CD4-positive, alpha-beta T cell (primary cell): ENCODE results near the gene PDIA4. TPM values are rescaled to one million over a fixed set of nuclear protein-coding genes. Genes with fewer than 3 reads are reported as not detected.
A peak's percentile ranks its signal among the peaks of the same experiment; 100 is the strongest.

Source experiments
- ATAC-seq: fragments of 200-7000 bp; cut with Tn5 transposase; one replicate; pipeline ENCODE4 v1.10.0; 2022; ENCODE audit warnings: mild to moderate bottlenecking; ENCODE audit not compliant: poor library complexity
- CTCF ChIA-PET: fragments of 350-600 bp; sonication (Branson Sonifier 250); formaldehyde crosslinking; loops from one replicate; lab custom pipeline; 2021; ENCODE audit warnings: antibody characterized with exemption, inconsistent platforms; lab: Charles Lee
- POLR2A ChIA-PET: fragments of 350-600 bp; sonication (Branson Sonifier 250); formaldehyde crosslinking; loops from one replicate; lab custom pipeline; 2021; ENCODE audit warnings: antibody characterized with exemption, inconsistent platforms; lab: Charles Lee
- DNase-seq, 14 experiments: peaks; one replicate each; pipeline ENCODE4 v3.0.0-alpha.2; 2013 to 2020; ENCODE audit warnings: mixed read lengths in 2 of 14
- H3K27ac ChIP-seq, 2 donors: one replicate each; pipeline versions ENCODE4 v1.5.1 to v1.7.0; 2013; ENCODE audit warnings: low read length in 2 of 2, low read depth in 1 of 2, mild to moderate bottlenecking in 1 of 2
- H3K27me3 ChIP-seq, 2 experiments: 1 replicate in 1 of 2; 2 replicates in 1 of 2; pipeline versions ENCODE4 v1.6.1 to v1.7.0; 2013; ENCODE audit warnings: low read length in 2 of 2, control low read depth in 1 of 2, mild to moderate bottlenecking in 1 of 2, moderate library complexity in 1 of 2; ENCODE audit not compliant: insufficient read depth in 2 of 2, control insufficient read depth in 1 of 2
- H3K36me3 ChIP-seq: one replicate; pipeline ENCODE4 v1.6.1; 2013; ENCODE audit warnings: low read length, control low read depth; ENCODE audit not compliant: insufficient read depth
- H3K4me1 ChIP-seq: one replicate; pipeline ENCODE4 v1.6.1; 2013; ENCODE audit warnings: low read length, control low read depth; ENCODE audit not compliant: insufficient read depth
- H3K4me3 ChIP-seq: one replicate; pipeline ENCODE4 v1.5.1; 2013; ENCODE audit warnings: mild to moderate bottlenecking, low read length, moderate library complexity
- H3K9me3 ChIP-seq, 2 experiments: 1 replicate in 1 of 2; 2 replicates in 1 of 2; pipeline versions ENCODE4 v1.6.1 to v1.7.0; 2013; ENCODE audit warnings: low read length in 2 of 2, mild to moderate bottlenecking in 2 of 2, control low read depth in 1 of 2, moderate library complexity in 1 of 2; ENCODE audit not compliant: control insufficient read depth in 1 of 2, insufficient read depth in 1 of 2
- H3K27ac Mint-ChIP-seq: one replicate; pipeline ENCODE4 v1.8.0; 2020; ENCODE audit warnings: mixed read lengths
- H3K27me3 Mint-ChIP-seq: one replicate; pipeline ENCODE4 v1.8.0; 2021; ENCODE audit warnings: mixed read lengths
- H3K36me3 Mint-ChIP-seq: one replicate; pipeline ENCODE4 v1.8.0; 2021; ENCODE audit warnings: low read depth, mixed read lengths
- H3K4me1 Mint-ChIP-seq: one replicate; pipeline ENCODE4 v1.8.0; 2021; ENCODE audit warnings: low read depth, mixed read lengths
- H3K4me3 Mint-ChIP-seq: one replicate; pipeline ENCODE4 v1.8.0; 2020; ENCODE audit warnings: mild to moderate bottlenecking, mixed read lengths
- H3K9me3 Mint-ChIP-seq: one replicate; pipeline ENCODE4 v1.8.0; 2020; ENCODE audit warnings: mixed read lengths
- intact Hi-C, 2 experiments: fragments of 100-400 bp; cut with DNase I in 1 of 2; cut with micrococcal nuclease in 1 of 2; formaldehyde crosslinking; loops; one replicate each; pipeline versions ENCODE4 v1.15.1 to v1.9.0; 2023 to 2025; cut with DNase I, micrococcal nuclease
- total RNA-seq, 174 experiments: library from RNA in 2 of 174; stranded (reverse) in 2 of 174; gene quantifications; one replicate each; pipeline ENCODE4 v1.2.3 and lab custom pipeline; 2021 to 2026
- TF ChIP-seq, protein P1 (sequence below): fragments of 200-600 bp; IDR thresholded peaks from one replicate; pipeline ENCODE4 v1.8.0; 2022; ENCODE audit warnings: antibody characterized with exemption, mild to moderate bottlenecking

The PDIA4 gene
- total RNA-seq, 2 experiments from 2014 or later: 19.5 to 19.9 TPM

DNA sequence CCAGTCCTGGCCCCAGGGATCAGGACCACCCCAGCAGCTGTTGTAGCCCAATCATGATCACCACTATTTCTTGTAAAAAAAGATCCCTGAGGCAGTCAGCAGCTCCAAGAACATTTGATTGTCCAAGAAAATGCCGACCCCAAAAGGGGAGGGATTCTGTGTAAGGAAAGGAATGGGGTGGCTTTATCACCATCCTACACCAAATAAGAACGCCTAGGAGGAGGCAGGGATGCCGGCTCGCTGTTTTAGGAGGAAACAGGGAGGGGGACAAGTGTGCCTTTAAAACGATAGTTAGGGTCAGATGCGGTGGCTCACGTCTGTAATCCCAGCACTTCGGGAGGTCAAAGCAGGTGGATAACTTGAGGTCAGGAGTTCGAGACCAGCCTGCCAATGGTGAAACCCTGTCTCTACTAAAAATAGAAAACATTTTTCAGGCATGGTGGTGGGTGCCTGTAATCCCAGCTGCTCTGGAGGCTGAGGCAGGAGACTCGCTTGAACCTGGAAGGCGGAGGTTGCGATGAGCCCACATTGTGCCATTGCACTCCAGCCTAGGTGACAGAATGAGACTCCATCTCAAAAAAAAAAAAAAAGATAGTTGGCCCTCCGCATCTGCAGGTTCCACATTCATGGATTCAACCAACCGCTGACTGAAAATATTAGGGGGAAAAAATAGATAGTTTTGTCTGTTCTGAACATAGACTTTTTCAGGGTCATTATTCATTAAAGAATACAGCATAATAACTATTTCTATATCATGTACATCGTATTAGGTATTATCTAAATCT, 63.6 kb downstream of the PDIA4 start:
- Mint-ChIP-seq H3K4me1 (peaks cover 25% of the 10 kb centered on the region), H3K27me3 (no peaks in the 10 kb centered on the region), H3K27ac (peak overlapping the region; percentile 89), H3K9me3 (no peaks in the 10 kb centered on the region), H3K36me3 (peaks cover 8% of the 10 kb centered on the region), H3K4me3 (peak overlapping the region; percentile 94)
- Histone ChIP-seq H3K9me3 (no peaks in the 10 kb centered on the region), H3K4me3 (no peak overlapping the region), H3K4me1 (peaks cover 28% of the 10 kb centered on the region), H3K27ac (no peak overlapping the region), H3K36me3 (no peaks in the 10 kb centered on the region), H3K27me3 (no peaks in the 10 kb centered on the region)
- POLR2A ChIA-PET: interaction anchor here (0.6 to 2.7 kb wide), 5 partner anchors 23 to 389 kb away, joined by 3 to 24 read pairs (median 12); partner anchors contain the start of gene CUL1
- DNase-seq (peak in 3 of 14 experiments; percentile 24 to 49 (median 43)), ATAC-seq (no peak)
- intact Hi-C loops: loop anchor here (1.0 to 10.0 kb wide), 7 partner anchors 18 to 707 kb away; partner anchors contain the start of gene CUL1 (in 1 of the 2)
- CTCF ChIA-PET: interaction anchor here (1.0 kb wide), 1 partner anchor 110 kb away, joined by 3 read pairs; no protein-coding TSS in a partner anchor
- TF ChIP-seq, protein P1, sequence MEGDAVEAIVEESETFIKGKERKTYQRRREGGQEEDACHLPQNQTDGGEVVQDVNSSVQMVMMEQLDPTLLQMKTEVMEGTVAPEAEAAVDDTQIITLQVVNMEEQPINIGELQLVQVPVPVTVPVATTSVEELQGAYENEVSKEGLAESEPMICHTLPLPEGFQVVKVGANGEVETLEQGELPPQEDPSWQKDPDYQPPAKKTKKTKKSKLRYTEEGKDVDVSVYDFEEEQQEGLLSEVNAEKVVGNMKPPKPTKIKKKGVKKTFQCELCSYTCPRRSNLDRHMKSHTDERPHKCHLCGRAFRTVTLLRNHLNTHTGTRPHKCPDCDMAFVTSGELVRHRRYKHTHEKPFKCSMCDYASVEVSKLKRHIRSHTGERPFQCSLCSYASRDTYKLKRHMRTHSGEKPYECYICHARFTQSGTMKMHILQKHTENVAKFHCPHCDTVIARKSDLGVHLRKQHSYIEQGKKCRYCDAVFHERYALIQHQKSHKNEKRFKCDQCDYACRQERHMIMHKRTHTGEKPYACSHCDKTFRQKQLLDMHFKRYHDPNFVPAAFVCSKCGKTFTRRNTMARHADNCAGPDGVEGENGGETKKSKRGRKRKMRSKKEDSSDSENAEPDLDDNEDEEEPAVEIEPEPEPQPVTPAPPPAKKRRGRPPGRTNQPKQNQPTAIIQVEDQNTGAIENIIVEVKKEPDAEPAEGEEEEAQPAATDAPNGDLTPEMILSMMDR: no peak

DNA sequence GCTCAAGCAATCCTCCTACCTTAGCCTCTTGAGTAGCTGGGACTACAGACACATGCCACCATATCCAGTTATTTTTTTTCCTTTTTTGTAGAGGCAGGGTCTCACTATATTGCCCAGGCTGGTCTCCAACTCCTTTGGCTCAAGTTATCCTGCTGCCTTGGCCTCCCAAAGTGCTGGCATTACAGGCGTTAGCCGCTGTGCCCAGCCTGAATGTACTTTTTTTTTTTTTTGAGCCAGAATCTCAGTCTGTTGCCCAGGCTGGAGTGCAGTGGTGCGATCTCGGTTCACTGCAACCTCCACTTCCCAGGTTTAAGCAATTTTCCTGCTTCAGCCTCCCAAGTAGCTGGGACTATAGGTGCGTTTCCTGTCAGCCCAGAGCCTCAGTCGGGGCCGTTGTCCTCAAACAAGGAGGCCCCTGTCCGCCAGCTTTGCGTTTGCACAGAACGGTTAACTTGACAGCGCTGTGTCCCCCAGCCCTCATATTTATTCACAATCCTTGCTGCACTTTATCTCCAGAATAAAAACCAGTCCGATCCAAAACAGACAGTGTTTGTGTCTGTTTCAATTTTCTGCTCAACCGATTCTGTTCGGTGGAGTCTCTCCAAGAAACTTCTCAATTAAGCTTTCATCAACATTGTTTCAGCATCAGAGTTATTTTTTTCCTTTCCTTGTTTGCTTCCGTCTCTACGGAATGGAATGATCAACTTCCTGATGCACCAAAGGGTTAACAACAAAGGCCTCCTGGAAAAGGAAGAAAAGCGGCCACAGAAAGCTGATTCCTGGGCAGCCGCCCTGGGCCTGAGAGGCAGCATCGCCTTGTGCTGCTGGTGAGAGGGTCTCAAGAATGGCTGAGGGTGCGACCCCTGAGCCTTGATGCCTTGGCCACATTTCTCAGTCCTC, 64.5 kb downstream of the PDIA4 start:
- CTCF ChIA-PET: interaction anchor here (0.8 to 1.7 kb wide), 12 partner anchors 19 to 459 kb away, joined by 3 to 21 read pairs (median 4); no protein-coding TSS in a partner anchor
- Mint-ChIP-seq H3K27ac (peak overlapping the region; percentile 89), H3K27me3 (no peaks in the 10 kb centered on the region), H3K4me3 (peak overlapping the region; percentile 94), H3K4me1 (peaks cover 25% of the 10 kb centered on the region), H3K36me3 (peaks cover 8% of the 10 kb centered on the region), H3K9me3 (no peaks in the 10 kb centered on the region)
- H3K36me3 ChIP-seq: no peaks in the 10 kb centered on the region
- ATAC-seq: no peak
- intact Hi-C loops: loop anchor here (2.0 to 10.0 kb wide), 7 partner anchors 19 to 699 kb away; partner anchors contain the start of gene CUL1 (in 1 of the 2)
- DNase-seq: peak in 2 of 14 experiments; percentile 23 to 31
- POLR2A ChIA-PET: interaction anchor here (0.6 to 2.7 kb wide), 14 partner anchors 19 to 388 kb away, joined by 3 to 24 read pairs (median 3); partner anchors contain the start of genes CUL1 and ZNF398
- H3K27me3 ChIP-seq: no peaks in the 10 kb centered on the region
- H3K4me1 ChIP-seq: peaks cover 28% of the 10 kb centered on the region
- TF ChIP-seq, protein P1: no peak
- peak overlapping the region in 1 of 2 donors; percentile 80 for H3K27ac ChIP-seq
- H3K9me3 ChIP-seq: no peaks in the 10 kb centered on the region
- H3K4me3 ChIP-seq: peak overlapping the region; percentile 72
